CD4-positive, alpha-beta T cell treated with Interleukin-1 beta for 1 hour (primary cell): ENCODE measurements around the gene KLHL40.
"Not testable (repeated sequence)": the region's sequence is repeated elsewhere in the genome, so short reads cannot be mapped to it uniquely, and the experiment has no call there.

ENCODE experiments used
- DNase-seq, 2 donors: peaks; one replicate each; pipeline ENCODE4 v3.0.0-alpha.2; 2020 to 2022

The KLHL40 gene

GRCh38 chr3:42705058-42705767 is 19.9 kb downstream of the KLHL40 start:
- DNase-seq = no peak

- DNase-seq = no peak
Observed at GRCh38 chr3:42705962-42706585, 20.7 kb downstream of the KLHL40 start.

- DNase-seq = no peak
Observed at GRCh38 chr3:42706721-42707619, 21.6 kb downstream of the KLHL40 start.

- DNase-seq = no peak
Observed at GRCh38 chr3:42707620-42708355, 22.5 kb downstream of the KLHL40 start.

- no peak for DNase-seq
Observed at GRCh38 chr3:42708611-42709151, 23.3 kb downstream of the KLHL40 start.

GRCh38 chr3:42709621-42710020 is 24.3 kb downstream of the KLHL40 start:
- no peak for DNase-seq

GRCh38 chr3:42710323-42711021 is 25.1 kb downstream of the KLHL40 start:
- DNase-seq = no peak

- no peak for DNase-seq
Observed at GRCh38 chr3:42711491-42712343, 26.4 kb downstream of the KLHL40 start.

- no peak for DNase-seq
Observed at GRCh38 chr3:42712344-42712648, 27.0 kb downstream of the KLHL40 start.

- DNase-seq = no peak
Observed at GRCh38 chr3:42712688-42713372, 27.5 kb downstream of the KLHL40 start.

- no peak for DNase-seq
Observed at GRCh38 chr3:42713747-42714146, 28.4 kb downstream of the KLHL40 start.

- DNase-seq = no peak
Observed at GRCh38 chr3:42714171-42714852, 29.0 kb downstream of the KLHL40 start.

GRCh38 chr3:42717306-42717705 is 32.0 kb downstream of the KLHL40 start:
- no peak for DNase-seq

- DNase-seq = no peak
Observed at GRCh38 chr3:42718338-42718737, 33.0 kb downstream of the KLHL40 start.

- no peak for DNase-seq
Observed at GRCh38 chr3:42719002-42719401, 33.7 kb downstream of the KLHL40 start.

- no peak for DNase-seq
Observed at GRCh38 chr3:42720126-42720525, 34.8 kb downstream of the KLHL40 start.

- no peak for DNase-seq
Observed at GRCh38 chr3:42721690-42722089, 36.4 kb downstream of the KLHL40 start.

GRCh38 chr3:42722442-42722841 is 37.1 kb downstream of the KLHL40 start:
- DNase-seq = not testable (repeated sequence)

GRCh38 chr3:42723219-42723618 is 37.9 kb downstream of the KLHL40 start:
- no peak for DNase-seq

GRCh38 chr3:42725454-42725853 is 40.1 kb downstream of the KLHL40 start:
- no peak for DNase-seq
